GM21526 (cell line): ENCODE results near the gene INO80C.

Experiments
- ATAC-seq: cut with Tn5 transposase; IDR thresholded peaks from one replicate; pipeline ENCODE4 v1.9.1; 2021; ENCODE audit warnings: moderate library complexity; ENCODE audit not compliant: unreplicated experiment, low FRiP score

INO80C gene

GRCh38 chr18:35513181-35513936, 15.6 kb upstream of the INO80C start:
- no peak for ATAC-seq

- no peak for ATAC-seq
These were observed 15.0 kb upstream of the INO80C start for GRCh38 chr18:35512761-35513160.

- no peak for ATAC-seq
These were observed 14.1 kb upstream of the INO80C start for GRCh38 chr18:35511833-35512232.

- ATAC-seq, result peak; percentile 79
These were observed 13.7 kb upstream of the INO80C start for GRCh38 chr18:35511428-35511827.

- ATAC-seq, result no peak
These were observed 12.4 kb upstream of the INO80C start for GRCh38 chr18:35510076-35510651.

GRCh38 chr18:35508746-35509338, 11.1 kb upstream of the INO80C start:
- ATAC-seq, result no peak

- ATAC-seq, result no peak
These were observed 10.3 kb upstream of the INO80C start for GRCh38 chr18:35508030-35508429.

- no peak for ATAC-seq
These were observed 9.9 kb upstream of the INO80C start for GRCh38 chr18:35507623-35508022.

- no peak for ATAC-seq
These were observed 9.4 kb upstream of the INO80C start for GRCh38 chr18:35507192-35507591.

- no peak for ATAC-seq
These were observed 8.4 kb upstream of the INO80C start for GRCh38 chr18:35506024-35506712.

GRCh38 chr18:35504996-35505395, 7.2 kb upstream of the INO80C start:
- ATAC-seq, result no peak

GRCh38 chr18:35502052-35502451, 4.3 kb upstream of the INO80C start:
- no peak for ATAC-seq

- ATAC-seq, result no peak
These were observed 3.6 kb upstream of the INO80C start for GRCh38 chr18:35501369-35501768.

- no peak for ATAC-seq
These were observed 2.4 kb upstream of the INO80C start for GRCh38 chr18:35500113-35500512.

GRCh38 chr18:35497027-35497369, 762 bp downstream of the INO80C start:
- ATAC-seq, result peak; percentile 31

- no peak for ATAC-seq
These were observed 2.0 kb downstream of the INO80C start for GRCh38 chr18:35495536-35496314.

GRCh38 chr18:35494251-35495220, 3.2 kb downstream of the INO80C start:
- no peak for ATAC-seq

GRCh38 chr18:35491700-35492077, 6.1 kb downstream of the INO80C start:
- ATAC-seq, result no peak

- no peak for ATAC-seq
These were observed 6.7 kb downstream of the INO80C start for GRCh38 chr18:35490894-35491699.
